Germinal center (tissue), 1 donor: Measurements from ENCODE around the gene SNX8.
A peak's percentile ranks its signal among the peaks of the same experiment; 100 is the strongest.
"Not testable (repeated sequence)": the region's sequence is repeated elsewhere in the genome, so short reads cannot be mapped to it uniquely, and the experiment has no call there.

Source experiments
- DNase-seq: peaks from one replicate; pipeline ENCODE4 v3.0.0; 2012; ENCODE audit warnings: mixed read lengths, low spot score

Gene SNX8

GRCh38 chr7:2289621-2290020, 24.6 kb downstream of the SNX8 start:
- DNase-seq: no peak

GRCh38 chr7:2289111-2289586, 25.1 kb downstream of the SNX8 start:
- DNase-seq: no peak

GRCh38 chr7:2288503-2288902, 25.7 kb downstream of the SNX8 start:
- DNase-seq: peak; percentile 70

GRCh38 chr7:2287745-2288144, 26.5 kb downstream of the SNX8 start:
- DNase-seq: no peak

- DNase-seq: no peak
These were observed 31.2 kb downstream of the SNX8 start for GRCh38 chr7:2283074-2283473.

GRCh38 chr7:2282185-2282751, 32.0 kb downstream of the SNX8 start:
- DNase-seq: no peak

- DNase-seq: no peak
These were observed 32.7 kb downstream of the SNX8 start for GRCh38 chr7:2281541-2281940.

- DNase-seq: no peak
These were observed 33.8 kb downstream of the SNX8 start for GRCh38 chr7:2280424-2280823.

- no peak for DNase-seq
These were observed 34.3 kb downstream of the SNX8 start for GRCh38 chr7:2279896-2280295.

GRCh38 chr7:2278026-2278425, 36.2 kb downstream of the SNX8 start:
- no peak for DNase-seq

- DNase-seq: no peak
These were observed 38.1 kb downstream of the SNX8 start for GRCh38 chr7:2276107-2276506.

- no peak for DNase-seq
These were observed 39.1 kb downstream of the SNX8 start for GRCh38 chr7:2275101-2275500.

GRCh38 chr7:2274666-2275065, 39.6 kb downstream of the SNX8 start:
- no peak for DNase-seq

- DNase-seq: no peak
These were observed 40.4 kb downstream of the SNX8 start for GRCh38 chr7:2273866-2274265.

GRCh38 chr7:2272031-2272430, 42.2 kb downstream of the SNX8 start:
- DNase-seq: no peak

- no peak for DNase-seq
These were observed 42.8 kb downstream of the SNX8 start for GRCh38 chr7:2271273-2272026.

GRCh38 chr7:2270495-2270894, 43.7 kb downstream of the SNX8 start:
- DNase-seq: no peak

- DNase-seq: no peak
These were observed 44.2 kb downstream of the SNX8 start for GRCh38 chr7:2269991-2270460.

GRCh38 chr7:2269089-2269990, 44.9 kb downstream of the SNX8 start:
- not testable (repeated sequence) for DNase-seq

- no peak for DNase-seq
These were observed 47.3 kb downstream of the SNX8 start for GRCh38 chr7:2266911-2267310.

GRCh38 chr7:2264158-2264557, 50.1 kb downstream of the SNX8 start:
- no peak for DNase-seq

GRCh38 chr7:2263176-2263575, 51.1 kb downstream of the SNX8 start:
- DNase-seq: no peak

- peak; percentile 84 for DNase-seq
These were observed 52.6 kb downstream of the SNX8 start for GRCh38 chr7:2261611-2262010.
